SK-N-MC (cell line): ENCODE data around the gene ATF5.

Experiments
- DNase-seq: peaks from one replicate; pipeline ENCODE4 v3.0.0-alpha.2; 2011; ENCODE audit warnings: low read depth, low spot score
- H3K27ac ChIP-seq: fragments of 200-600 bp; sonication (generic); 2 replicates; pipeline ENCODE4 v1.5.1; 2016; ENCODE audit warnings: mixed run types
- H3K36me3 ChIP-seq: fragments of 200-600 bp; sonication (generic); 2 replicates; pipeline ENCODE4 v1.6.1; 2017; ENCODE audit warnings: antibody characterized with exemption, low read length, mixed read lengths; ENCODE audit not compliant: insufficient read depth
- H3K4me3 ChIP-seq: fragments of 200-600 bp; sonication (generic); 2 replicates; pipeline ENCODE4 v1.5.1; 2016
- H3K9ac ChIP-seq: fragments of 200-600 bp; sonication (generic); 2 replicates; pipeline ENCODE4 v1.8.0; 2017; ENCODE audit warnings: mixed run types, mixed read lengths; ENCODE audit not compliant: insufficient read length
- H3K9me3 ChIP-seq: fragments of 200-600 bp; sonication (generic); 2 replicates; pipeline ENCODE4 v1.6.1; 2017; ENCODE audit warnings: low read depth, mild to moderate bottlenecking, antibody characterized with exemption, low read length, moderate library complexity, mixed read lengths
- EZH2 ChIP-seq: fragments of 200-600 bp; sonication (generic); IDR thresholded peaks from one replicate; pipeline ENCODE4 v1.6.1; 2017; ENCODE audit warnings: antibody characterized with exemption
- FOXP2 ChIP-seq: optimal IDR thresholded peaks from 2 replicates; pipeline ENCODE3; 2011; ENCODE audit warnings: mild to moderate bottlenecking, moderate library complexity; ENCODE audit not compliant: insufficient read depth; ENCODE audit errors: extremely low read length, control extremely low read depth
- POLR2AphosphoS5 ChIP-seq: IDR thresholded peaks from 2 replicates; pipeline ENCODE4 v1.6.1; 2012; ENCODE audit warnings: mild to moderate bottlenecking, low read depth, low read length, borderline replicate concordance

Gene ATF5

DNA sequence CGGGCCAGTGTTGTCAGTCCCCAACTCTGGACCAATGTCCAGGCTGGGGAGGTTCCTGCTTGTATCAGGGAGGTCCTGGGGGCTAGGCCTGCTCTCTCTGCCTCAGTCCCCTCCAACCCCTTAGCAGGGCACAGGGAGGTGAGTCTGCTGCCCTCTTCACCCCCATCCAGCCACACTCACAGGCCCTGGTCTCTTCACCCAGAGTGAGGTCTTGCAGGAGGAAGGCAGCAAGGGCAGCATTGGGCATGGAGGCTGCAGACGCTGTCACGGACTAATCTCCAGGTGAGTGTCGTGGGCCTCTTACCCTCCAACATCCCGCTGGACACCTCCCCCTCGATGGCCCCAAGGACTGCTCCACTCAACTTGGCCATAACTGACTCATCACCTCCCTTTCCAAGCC, 43.8 kb downstream of the ATF5 start:
- no peak overlapping the region for H3K27ac ChIP-seq
- no peaks in the 10 kb centered on the region for H3K36me3 ChIP-seq
- H3K9me3 ChIP-seq, result no peaks in the 10 kb centered on the region
- no peak for TF ChIP-seq EZH2
- TF ChIP-seq POLR2AphosphoS5, result no peak
- DNase-seq, result no peak
- no peak overlapping the region for H3K4me3 ChIP-seq
- no peak overlapping the region for H3K9ac ChIP-seq

DNA sequence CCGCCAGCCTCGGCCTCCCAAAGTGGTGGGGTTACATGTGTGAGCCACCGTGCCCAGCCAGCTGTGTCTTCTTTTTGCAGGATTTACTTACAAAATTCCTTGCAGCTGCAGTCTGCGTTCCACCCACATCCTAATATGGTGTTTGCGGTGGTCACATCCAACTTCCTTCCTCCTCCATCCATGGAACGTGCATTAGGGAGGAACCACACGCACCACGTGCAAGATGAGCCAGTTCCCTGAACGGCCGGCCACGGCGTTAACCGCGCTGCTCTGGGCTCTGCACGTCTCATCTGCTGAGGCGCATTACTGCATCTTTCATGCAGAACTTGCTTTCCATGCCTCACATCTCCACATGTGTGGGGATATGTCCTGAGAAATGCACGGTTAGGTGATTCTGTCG, 45.0 kb downstream of the ATF5 start:
- H3K9ac ChIP-seq, result no peak overlapping the region
- no peak overlapping the region for H3K27ac ChIP-seq
- DNase-seq, result no peak
- no peaks in the 10 kb centered on the region for H3K36me3 ChIP-seq
- no peak overlapping the region for H3K4me3 ChIP-seq
- H3K9me3 ChIP-seq, result no peaks in the 10 kb centered on the region
- no peak for TF ChIP-seq FOXP2
- no peak for TF ChIP-seq POLR2AphosphoS5
- no peak for TF ChIP-seq EZH2

DNA sequence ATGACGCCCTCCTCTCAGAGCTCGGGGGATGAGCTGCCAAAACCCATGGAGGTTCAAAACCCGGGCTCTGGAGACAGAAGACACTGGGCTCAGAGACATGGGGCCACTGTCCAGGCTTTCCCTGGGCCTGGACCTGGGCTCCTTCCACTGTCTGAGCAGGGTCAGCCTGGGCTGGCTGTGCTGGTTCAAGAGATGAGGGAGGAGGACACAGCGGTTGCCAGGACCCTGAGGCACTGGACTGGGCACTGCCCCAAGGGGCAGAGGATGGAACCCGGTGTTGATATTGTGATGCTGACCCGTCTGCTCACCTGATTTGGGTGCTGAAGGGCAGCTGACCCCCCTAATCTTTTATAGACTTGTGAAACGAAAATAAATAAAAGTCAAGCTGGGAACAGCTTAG, 46.0 kb downstream of the ATF5 start:
- Histone ChIP-seq H3K4me3 (no peak overlapping the region), H3K36me3 (no peaks in the 10 kb centered on the region), H3K9ac (no peak overlapping the region), H3K27ac (no peak overlapping the region), H3K9me3 (no peaks in the 10 kb centered on the region)
- TF ChIP-seq FOXP2 (no peak), POLR2AphosphoS5 (no peak), EZH2 (no peak)
- DNase-seq, result no peak

DNA sequence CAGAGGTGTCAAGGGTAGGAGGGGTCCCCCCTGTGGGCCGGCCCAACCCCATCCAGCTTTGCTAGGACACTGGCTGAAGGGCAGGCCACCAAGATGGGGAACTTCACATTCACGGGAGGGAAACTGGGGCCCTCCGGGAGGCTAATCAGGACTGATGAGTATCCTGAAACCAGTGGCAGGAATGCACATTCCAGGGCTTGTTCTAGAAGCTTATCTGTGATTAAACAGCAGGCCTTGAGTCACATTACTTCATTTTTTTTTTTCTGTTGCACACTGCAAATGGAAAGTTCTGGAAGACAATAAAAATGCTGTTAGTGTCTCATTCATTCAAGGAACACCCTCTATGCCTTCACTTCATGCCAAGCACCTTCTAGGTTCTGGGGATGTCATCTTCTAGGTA, 47.5 kb downstream of the ATF5 start:
- TF ChIP-seq POLR2AphosphoS5 (no peak), EZH2 (no peak), FOXP2 (no peak)
- H3K36me3 ChIP-seq, result no peaks in the 10 kb centered on the region
- DNase-seq, result no peak
- H3K9me3 ChIP-seq, result no peaks in the 10 kb centered on the region
- no peak overlapping the region for H3K27ac ChIP-seq
- H3K9ac ChIP-seq, result no peak overlapping the region
- H3K4me3 ChIP-seq, result no peak overlapping the region

GRCh38 chr19:49977076-49977475, 48.1 kb downstream of the ATF5 start:
- TF ChIP-seq POLR2AphosphoS5 (no peak), FOXP2 (no peak), EZH2 (no peak)

GRCh38 chr19:49977881-49978280, 48.9 kb downstream of the ATF5 start:
- TF ChIP-seq EZH2 (no peak), FOXP2 (no peak), POLR2AphosphoS5 (no peak)
- Histone ChIP-seq H3K9ac (no peak overlapping the region), H3K4me3 (no peak overlapping the region), H3K36me3 (no peaks in the 10 kb centered on the region), H3K9me3 (no peaks in the 10 kb centered on the region), H3K27ac (no peak overlapping the region)
- no peak for DNase-seq

More at GRCh38 chr19:49977076-49977475, 48.1 kb downstream of the ATF5 start:
- DNase-seq, result no peak
- Histone ChIP-seq H3K9ac (no peak overlapping the region), H3K36me3 (no peaks in the 10 kb centered on the region), H3K4me3 (no peak overlapping the region), H3K27ac (no peak overlapping the region), H3K9me3 (no peaks in the 10 kb centered on the region)

GRCh38 chr19:49978324-49978723, 49.3 kb downstream of the ATF5 start:
- TF ChIP-seq POLR2AphosphoS5 (no peak), EZH2 (no peak), FOXP2 (no peak)
- H3K36me3 ChIP-seq, result no peaks in the 10 kb centered on the region
- no peak overlapping the region for H3K9ac ChIP-seq
- no peaks in the 10 kb centered on the region for H3K9me3 ChIP-seq
- no peak overlapping the region for H3K4me3 ChIP-seq
- no peak overlapping the region for H3K27ac ChIP-seq
- DNase-seq, result no peak

DNA sequence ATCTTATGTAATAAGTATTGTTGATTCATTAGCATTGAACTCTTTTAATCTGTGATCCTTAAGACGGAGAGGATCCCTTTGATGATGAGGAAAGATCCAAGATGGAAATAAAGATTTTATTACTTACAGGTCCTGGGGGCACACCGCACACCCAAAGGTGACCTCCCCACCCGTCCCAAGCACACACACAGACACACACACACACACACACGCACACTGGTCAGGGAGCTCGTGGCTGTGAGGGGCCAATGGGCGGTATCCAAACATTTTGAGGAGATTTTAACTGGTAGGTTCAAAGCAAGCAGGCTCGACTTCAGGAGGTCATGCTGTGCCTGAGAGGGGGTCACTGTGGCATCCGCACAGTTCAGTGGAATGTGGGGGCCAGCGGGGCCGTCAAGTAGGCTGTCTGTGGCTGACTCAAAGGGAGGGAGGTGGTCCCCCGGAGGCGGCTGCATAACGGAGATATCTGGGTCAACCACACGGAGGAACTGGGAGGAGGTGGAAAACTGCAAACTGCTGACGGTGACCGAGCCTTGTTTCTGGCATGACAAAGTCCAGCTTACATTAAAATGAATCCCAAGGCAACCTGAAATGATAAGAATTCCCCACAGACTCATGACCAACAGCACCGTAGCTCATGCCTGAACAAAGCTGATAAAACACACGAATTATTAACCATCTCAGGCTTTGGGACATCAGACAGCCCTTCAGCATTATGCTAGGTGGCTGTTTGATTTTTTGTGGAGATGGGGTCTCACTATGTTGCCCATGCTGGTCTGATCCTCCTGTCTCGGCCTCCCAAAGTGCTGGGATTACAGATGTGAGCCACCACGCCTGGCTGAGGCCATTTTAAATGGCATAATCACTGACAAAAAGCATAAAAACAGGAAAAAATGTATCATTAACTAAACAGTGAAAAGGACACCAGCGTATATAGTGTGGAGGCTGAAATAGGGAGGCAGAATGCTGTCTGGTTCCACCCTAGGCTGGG, 52.9 kb downstream of the ATF5 start:
- DNase-seq, result no peak
- TF ChIP-seq EZH2, result no peak
- TF ChIP-seq POLR2AphosphoS5, result no peak
- no peak for TF ChIP-seq FOXP2
- H3K4me3 ChIP-seq, result no peak overlapping the region
- H3K36me3 ChIP-seq, result no peaks in the 10 kb centered on the region
- H3K9ac ChIP-seq, result no peak overlapping the region
- no peaks in the 10 kb centered on the region for H3K9me3 ChIP-seq
- H3K27ac ChIP-seq, result no peak overlapping the region
